ENCODE data around the gene NDUFB8.

Gene NDUFB8

DNA sequence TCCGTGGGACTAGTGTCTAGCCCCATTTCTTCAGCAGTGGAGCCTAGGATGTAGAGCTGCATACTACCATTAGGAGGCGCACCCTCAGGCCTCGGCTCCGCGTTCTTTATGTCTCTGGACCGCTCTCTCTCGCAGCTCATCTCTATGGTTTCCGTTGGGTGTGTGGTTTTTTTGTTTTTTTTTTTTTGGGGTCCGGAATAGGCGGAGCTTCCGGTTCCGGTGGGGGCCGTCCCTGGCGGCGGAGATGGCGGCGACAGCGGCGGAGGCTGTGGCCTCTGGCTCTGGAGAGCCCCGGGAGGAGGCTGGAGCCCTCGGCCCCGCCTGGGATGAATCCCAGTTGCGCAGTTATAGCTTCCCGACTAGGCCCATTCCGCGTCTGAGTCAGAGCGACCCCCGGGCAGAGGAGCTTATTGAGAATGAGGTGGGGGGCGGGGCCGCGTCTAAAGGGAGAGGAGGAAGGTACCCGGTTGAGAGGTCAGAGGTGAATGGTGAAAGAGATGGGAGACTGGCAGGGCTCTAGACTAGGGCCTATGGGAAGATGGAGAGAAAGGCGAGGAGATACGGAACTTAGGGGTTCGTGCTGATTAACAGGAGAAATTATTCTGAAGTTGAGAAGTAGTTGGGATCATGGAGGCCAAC, 6.2 kb upstream of the NDUFB8 start, which contains the start of gene HIF1AN:
HIF1AN (plus strand) TSS at position 229 of the 639 bp plus-strand sequence; CDS start at position 245, 16 bp downstream.
- peak; percentile 84 for DNase-seq (ENCODE audit: low read depth)

DNA sequence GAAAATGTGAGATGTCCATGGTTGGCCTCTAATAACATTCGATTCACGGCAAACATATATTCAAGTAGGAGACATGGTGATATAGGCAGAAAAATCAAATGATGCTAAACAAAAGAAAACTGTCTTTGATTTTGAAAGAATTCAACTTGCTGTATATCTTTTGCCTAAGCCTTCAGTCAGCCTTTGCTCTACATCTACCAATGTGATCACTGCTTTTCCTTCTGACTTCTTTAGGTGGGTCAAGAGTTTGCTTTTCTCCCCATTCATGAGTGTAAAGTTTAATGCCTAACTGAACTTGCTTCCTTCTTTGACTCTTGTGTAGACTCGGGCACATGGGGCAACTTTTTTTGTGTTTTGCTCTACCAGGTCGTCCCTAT, 5.7 kb upstream of the NDUFB8 start:
- no peak for DNase-seq (ENCODE audit: low read depth)

DNA sequence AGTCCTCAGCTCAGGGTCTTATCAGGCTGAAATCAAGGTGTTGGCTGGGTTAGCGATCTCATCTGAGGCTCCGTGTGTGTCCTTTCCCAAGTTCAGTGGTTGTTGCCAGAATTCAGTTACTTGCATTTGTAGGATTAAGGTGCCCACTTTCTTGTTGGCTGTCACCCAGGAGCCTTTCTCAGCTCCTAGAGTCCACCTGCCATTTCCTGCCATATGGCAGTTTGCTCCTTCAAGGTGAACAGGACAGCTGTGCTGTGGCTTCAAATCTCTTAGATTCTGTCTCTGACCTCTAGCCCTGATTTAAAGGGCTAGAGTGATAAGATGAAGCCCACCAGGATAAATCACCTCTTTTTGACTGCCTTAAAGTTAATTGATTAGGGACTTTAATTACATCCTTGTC, 5.1 kb upstream of the NDUFB8 start:
- no peak for DNase-seq (ENCODE audit: low read depth)

DNA sequence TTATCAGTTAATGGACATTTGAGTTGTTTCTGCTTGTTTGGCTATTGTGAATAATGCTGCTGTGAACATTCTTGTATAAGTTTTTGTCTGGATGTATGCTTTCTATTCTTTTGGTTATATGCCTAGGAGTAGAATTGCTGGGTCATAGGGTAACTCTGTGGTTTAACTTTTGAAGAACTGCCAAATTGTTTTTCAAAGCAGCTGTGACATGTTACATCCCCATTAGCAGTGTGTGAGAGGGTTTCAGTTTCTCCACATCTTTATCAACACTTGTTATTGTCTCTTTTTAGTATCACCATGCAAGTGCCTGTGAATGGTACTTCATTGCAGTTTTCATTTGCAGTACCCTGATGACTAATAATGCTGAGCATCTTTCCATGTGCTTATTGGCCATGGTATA, 2.1 kb upstream of the NDUFB8 start:
- DNase-seq (ENCODE audit: low read depth) = no peak

DNA sequence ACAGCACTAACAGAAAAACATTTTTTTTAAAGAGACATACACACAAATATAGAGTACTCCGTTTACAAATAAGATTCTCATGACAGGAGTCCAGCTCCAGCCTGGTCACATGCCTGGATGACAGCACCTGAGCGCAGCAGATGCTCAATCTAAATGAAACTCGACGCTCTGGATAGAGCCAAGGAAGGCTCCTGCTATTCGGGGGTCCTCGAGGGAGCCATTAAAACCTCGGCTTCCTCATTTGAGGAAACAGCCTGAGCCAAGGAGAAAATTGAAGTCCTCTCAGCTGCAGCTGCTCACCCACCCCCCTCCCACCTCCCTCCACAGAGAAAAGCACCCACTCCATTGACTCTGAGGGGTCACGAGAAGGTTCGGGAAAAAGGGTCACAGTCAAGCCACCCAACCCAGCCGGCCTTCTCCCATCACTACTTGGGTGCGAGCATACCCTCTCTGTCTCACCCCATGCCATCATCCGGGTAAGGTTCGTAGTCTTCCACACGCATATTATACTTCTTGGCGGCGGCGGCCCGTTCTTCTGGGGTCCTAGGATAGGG, 673 bp downstream of the NDUFB8 start:
- no peak for DNase-seq (ENCODE audit: low read depth)

DNA sequence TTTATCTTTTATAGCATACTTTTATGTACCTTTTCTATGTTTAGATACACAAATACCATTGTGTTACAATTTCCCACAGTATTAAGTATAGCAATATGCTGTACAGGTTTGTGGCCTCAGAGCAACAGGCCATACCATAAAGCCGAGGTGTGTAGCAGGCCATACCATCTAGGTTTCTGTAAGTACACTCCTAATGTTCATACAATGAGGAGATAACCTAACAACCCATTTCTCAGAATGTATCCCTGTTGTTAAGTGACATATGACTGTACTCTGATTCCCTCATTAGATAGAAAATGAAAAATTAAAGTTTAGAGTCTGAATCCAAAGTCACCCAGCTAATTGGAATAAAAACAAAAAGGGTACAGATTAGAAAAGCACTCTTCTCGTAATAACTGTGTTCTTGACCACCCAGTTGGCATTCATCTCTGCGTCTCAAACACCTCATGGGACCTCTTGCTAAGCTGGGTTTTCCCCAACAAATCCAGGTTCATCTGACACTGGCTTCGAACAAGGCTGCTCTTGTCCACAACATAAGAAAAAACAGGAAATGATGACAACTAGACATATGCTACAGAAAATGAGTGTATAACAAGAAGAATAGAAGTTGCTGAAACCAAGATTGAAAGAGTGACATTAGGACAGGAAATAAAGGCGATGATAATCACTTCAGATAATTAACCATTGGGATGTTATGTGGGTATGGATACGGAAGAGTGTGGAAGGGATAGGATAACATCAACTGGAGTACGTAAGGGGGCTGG, 1.4 kb downstream of the NDUFB8 start:
- DNase-seq (ENCODE audit: low read depth) = no peak

DNA sequence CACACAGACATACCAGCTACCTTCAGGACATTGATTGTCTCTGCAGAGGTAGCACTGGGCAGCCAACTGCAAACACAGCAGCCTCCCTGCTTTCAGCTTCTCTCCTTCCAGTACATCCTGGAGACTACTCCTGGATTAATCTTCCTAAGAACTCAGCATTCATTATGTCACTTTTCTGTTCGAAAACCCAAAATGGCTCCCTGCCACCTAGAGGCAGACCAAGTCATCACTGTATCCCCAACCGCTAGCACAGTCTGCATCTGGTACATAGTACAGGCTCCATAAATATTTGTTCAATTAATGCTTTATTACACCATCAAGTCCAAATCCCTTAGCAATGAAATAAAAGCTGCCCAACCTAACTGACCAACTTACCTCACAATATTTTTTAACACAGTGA, 5.0 kb downstream of the NDUFB8 start:
- no peak for DNase-seq (ENCODE audit: low read depth)

DNA sequence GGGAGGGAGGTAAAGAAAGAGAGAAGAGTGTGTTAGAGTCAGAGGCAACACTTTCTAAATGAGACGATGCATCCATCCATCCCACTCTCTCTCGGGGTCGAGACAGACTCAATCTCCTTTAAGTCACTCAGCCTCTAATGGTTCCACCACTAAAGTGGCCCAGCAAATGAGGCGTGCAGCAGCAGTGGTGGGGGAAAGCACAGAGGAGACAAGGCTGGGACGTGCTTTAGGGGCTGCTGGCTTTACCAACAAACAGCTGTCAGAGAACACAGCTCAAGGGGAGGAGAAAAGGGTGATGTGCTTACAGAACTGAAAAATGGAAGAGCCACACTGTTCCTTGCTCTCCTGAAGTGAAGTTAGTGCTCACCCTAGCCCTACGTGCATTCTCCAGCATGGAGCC, 5.5 kb downstream of the NDUFB8 start:
- DNase-seq (ENCODE audit: low read depth) = no peak

DNA sequence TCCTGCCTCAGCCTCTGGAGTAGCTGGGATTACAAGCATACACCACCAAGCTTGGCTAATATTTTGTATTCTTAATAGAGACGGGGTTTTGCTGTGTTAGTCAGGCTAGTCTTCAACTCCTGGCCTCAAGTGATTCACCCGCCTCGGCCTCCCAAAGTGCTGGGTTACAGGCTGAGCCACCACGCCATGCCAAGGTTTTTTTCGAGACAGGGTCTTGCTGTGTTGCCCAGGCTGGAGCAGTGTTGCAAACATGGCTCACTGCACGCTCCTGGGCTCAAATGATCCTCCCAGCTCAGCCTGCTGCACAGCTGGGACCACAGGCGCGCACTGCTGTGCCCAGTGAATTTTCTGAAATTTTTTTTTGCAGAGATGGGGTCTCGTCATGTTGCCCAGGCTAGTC, 6.7 kb downstream of the NDUFB8 start:
- DNase-seq (ENCODE audit: low read depth) = no peak

DNA sequence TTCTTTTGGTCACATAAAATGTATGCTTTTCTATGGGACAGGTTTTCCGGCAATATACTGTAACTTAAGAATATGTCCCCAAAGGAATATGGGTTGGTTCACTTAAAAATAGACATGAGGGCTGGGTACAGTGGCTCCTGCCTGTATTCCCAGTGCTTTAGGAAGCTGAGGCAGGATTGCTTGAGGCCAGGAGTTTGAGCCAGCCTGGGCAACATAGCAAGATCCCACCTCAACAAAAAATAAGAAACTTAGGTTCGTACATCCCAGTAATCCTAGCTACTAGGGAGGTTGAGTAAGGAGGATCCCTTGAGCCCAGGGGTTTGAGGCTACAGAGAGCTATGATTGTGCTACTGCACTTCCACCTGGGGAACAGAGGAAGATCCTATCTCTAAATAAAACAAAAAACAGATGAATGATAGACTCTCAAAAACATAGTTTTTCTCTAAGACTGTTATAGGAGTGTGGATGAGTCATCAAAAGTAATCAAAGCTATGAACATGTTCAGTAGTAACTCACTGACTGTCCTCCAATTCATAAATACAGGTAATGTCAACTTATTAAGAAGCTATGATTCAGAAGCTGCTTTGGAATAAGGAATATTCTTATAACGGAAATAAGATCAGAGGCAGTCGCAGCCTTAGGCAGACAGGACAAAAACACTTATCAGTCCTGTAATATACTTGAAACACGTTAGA, 7.4 kb downstream of the NDUFB8 start:
- DNase-seq (ENCODE audit: low read depth) = no peak

DNA sequence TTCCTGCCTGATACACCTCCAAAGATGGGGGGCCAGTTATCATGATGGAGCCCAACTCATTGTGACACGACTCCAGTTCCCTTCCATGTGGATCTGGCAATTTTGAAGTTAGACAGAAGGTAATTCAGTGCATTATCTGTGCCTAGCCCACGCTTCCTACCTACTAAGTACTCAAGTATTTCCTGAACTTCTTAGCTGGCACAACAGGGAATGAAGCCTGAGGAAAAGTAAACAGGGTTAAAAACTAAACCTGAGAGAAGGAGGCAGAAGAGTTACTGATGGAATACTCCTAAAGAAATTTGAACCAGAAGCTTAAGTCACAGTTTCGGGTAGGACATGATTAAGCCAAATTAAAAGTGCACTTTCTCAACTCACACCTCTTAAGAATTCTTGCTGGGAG, 8.9 kb downstream of the NDUFB8 start:
- no peak for DNase-seq (ENCODE audit: low read depth)

DNA sequence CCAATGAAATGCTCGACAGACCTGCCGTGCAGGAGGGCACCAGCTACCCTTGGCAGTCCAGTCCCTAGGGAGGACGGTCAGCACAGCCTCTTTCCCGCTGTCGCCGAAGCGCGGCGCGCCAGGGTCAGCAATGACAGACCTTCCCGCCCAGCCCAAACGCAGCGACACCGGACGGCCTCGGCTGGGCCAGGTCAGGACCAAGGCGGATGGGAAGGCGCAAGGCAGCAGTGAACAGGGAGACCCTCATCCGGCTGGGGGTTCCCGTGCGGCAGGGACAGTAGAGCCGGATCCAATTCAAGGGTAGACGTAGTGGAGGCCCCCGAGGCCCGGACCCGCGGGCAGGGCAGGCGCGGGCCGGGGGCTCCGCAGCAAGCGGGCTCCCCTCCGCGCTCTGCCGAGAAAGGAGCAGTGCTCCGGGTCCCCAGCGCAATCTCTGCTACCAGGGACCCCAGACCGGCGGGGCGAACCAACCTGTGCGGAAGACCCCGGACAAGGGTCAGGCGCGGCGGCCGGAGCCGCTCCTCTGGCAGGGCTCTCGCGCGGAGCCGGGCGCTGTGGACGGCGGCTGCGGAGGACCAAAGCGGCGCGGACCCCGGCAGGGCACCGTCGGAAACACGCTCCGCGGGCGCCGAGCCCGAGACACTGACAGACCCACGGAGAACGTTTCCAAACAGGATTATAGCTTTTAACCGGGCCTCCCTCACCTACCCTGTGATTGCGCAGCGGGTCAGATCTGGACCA, 10.2 kb downstream of the NDUFB8 start, which contains the start of gene SEC31B:
SEC31B (minus strand) TSS at position 551 of the 741 bp plus-strand sequence. CDS start 2,909 bp downstream, outside the sequence.
- DNase-seq (ENCODE audit: low read depth) = no peak

DNA sequence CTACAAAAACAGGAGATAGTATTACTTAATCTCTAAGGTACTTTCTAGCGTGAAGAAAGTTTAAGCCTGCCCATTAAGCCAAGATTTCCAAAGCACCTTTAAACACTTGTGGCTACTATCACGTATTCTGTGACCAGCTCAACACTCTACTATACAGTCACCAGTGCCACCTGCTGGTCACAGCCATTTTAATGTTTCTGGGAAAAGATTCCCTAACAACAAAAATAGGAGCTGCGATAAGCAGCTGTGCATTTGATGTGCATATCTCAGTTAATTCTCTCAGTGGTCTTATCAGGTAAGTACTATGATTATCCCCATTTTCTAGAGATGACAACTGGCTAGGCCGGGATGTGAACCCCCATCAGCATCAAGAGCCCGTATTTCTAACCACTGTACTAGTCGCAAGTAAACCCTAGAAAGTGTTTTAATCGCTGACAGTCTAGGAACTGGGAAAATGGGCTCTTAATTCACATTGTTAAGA, 10.9 kb downstream of the NDUFB8 start:
- DNase-seq (ENCODE audit: low read depth) = no peak

DNA sequence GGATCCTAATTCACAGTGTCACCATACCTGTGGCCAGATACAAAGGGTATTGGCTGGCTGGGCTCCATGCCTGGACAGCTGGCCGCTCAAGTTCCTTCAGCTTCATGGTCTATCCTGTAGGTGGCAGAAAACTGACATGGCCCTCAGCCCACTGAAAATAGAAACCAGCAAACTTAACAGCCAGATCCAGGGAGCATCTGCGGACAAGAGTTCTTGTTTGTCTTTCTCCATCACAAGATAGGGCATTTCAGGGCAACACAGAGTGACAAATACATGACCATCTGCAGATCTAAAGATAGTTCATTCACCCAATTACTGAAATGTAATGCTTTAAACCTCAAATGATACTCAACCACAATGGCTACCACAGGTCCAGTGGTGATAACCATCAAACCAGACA, 12.8 kb downstream of the NDUFB8 start:
- no peak for DNase-seq (ENCODE audit: low read depth)

DNA sequence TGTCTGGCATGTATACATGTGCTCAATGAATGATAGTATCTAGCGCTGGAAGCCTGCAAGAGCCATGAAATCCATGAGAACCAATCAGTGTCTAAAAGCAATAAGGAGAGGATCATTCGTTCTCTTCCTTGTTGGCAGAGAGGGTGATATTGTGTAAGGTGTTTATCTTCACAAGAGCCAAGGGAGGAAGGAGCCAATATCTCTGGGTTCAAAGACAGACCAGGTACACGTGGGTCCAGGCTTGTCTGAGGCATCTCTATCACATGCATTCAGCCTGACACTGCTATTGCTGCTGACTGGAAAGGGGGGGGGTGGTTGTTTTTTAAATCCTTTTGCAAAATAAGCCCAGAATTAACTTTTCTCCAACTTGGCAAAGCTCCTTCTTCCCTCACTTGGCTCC, 14.1 kb downstream of the NDUFB8 start:
- DNase-seq (ENCODE audit: low read depth) = no peak

DNA sequence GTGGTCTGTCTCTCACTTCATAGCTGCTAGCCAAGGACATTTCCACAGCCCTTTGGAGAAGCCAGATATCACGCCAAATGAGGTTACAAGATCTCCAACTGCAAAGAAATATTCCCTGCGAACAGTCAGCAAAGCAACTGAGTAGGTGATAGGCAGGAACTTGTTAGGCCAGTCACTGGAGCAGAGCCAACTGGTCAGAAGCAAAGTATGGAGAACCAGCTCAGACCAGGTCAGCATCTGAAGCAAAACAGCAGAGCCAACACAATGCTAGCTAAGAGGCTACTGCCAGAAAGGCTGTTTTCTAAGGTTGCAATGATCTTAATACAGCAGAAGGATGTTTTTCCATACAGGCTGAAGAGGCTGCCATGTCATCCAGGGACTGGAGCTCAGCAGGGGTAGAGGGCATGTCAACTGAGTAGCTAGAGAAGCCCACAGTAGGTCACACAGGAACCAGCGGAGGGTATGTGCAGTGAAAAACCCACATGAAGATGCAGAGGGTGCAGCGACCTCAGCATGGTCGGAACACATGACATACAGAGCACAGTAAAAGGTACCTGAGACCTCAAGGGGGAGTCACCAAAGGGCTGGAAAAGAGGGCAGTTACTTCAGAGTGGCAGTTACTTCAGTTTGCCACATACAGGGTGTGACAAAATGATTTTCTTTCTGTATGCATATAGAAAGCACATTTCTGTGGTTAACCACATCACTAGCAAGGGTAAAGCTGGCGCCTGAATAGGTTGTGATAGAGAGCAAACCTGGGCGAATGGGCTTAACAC, 18.9 kb downstream of the NDUFB8 start:
- no peak for DNase-seq (ENCODE audit: low read depth)

DNA sequence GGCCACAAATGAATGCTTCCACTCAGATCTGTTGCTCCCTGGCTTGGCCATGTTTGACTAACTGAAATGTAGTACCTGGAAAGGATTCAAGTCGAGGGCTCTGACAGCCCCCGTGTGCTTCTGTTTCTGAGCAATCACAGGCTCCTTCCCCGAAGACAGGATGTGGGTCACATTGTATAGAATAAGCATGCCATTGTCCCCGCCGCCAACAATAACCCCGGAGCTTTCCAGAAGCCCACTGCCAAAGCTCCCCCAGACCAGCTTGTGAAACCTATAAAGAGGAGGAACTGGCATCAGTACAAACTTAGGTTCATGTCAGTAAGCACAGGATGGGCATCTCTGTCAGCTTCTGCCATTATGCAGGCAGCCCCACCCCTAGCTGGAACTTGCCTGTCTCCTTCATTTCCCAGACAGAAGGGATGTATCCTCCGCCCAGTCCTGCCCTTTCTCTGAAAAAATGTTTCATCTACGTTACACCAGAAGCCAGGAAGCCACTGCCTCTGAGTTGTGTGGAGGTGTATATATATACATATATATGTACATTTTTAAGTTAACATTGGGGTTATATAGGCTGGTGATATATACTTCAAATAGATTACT, 20.3 kb downstream of the NDUFB8 start:
- DNase-seq (ENCODE audit: low read depth) = no peak

DNA sequence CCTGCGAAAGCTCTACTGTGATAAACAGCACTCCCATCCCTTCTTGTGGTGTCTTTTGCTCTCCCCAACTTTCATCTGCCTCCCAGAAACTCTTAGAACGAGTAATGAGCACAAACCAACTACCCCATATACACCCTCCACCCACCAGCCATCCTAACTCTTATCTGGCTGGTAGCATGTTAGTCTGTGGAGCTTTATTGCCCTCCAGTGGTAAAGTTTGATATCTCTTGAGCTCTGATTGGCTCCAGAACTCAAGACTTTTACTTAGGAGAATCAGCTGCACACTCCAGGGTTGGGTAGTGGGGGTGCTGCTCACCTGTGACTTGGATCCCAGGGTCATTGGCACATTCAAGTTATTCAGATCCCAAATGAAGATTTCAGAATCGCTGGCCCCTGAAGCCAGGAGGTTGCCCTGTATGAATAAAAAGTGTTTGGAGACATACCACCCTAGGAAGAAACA, 20.9 kb downstream of the NDUFB8 start:
- DNase-seq (ENCODE audit: low read depth) = no peak

DNA sequence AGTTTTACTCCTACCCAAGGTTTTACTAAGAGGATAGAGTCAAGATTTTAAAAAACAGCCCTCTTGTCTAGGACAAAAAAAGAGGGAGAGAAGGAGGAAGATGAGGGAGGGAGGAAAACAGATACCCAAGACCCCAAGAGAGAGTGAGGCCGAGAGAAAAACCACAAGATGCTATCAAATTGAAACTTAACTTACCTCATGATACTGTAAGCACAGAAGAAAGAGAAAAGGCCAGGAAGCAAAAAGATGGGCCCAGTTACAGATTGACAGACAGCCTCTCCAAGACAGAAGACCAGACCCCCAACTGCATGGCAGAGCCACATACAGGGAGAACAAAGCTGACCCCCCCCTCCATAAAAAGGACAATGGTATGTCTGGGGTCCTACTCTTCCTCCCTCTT, 21.4 kb downstream of the NDUFB8 start:
- no peak for DNase-seq (ENCODE audit: low read depth)

DNA sequence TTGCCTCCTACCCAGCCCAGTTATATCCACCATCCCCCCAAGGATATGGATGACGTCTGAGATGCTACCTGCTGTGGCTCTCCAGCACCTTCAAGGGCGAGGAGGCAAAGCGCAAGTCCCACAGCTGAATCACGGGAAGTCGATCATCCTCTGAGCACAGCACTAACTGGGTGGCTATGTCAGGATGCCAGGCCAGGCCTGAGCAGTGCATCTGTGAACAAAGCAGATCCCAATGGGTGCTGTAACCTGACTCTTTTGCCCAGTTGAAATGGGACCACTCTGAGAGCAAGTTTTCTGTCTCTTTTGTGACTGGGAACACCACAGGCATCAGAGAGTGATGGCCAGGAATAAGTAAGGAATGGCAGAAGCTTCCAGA, 22.3 kb downstream of the NDUFB8 start:
- no peak for DNase-seq (ENCODE audit: low read depth)

Measured in HS-5 (cell line).